Stimulated activated CD8-positive, alpha-beta memory T cell treated with anti-CD3 and anti-CD28 coated beads, Interleukin-15, amount 100 ng/mL, for 1 hour (primary cell): ENCODE data around the gene TIGD2.
"Not testable (repeated sequence)": the region's sequence is repeated elsewhere in the genome, so short reads cannot be mapped to it uniquely, and the experiment has no call there.

Experiments
- DNase-seq: peaks from one replicate; pipeline ENCODE4 v3.0.0-alpha.2; 2020; ENCODE audit warnings: low read depth

TIGD2 gene

GRCh38 chr4:89119836-89120235, 8.5 kb downstream of the TIGD2 start:
- DNase-seq: no peak

DNA sequence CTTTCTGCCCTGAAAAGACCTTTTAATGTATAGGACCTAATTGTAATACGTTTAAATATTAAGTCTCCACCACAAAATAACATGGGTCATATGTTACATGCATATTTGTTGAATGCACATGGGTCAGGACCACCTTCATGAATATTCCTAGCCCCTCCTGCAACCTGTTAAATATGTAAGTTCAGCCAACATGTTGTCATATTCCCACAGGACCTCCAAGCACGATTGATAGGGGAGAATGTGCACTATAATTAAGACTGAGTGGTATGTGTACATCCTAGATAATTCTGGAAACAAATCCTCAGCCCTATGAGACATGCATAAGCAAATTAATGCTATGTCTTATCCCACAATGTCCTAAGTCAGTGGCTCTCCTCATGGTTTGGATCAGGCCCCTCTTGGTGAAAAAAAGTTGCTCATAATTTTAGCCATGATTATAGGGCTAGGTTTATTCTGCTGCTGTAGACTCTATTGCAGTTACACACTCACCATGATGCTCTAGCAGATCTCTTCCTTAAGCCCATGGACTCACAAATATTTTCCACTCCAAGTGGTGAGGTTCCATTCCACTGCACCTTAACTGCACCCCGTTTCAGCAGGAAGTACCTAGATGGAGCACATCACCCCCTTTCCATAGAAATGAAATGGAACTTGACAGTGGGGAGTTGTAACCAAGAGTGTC, 10.2 kb downstream of the TIGD2 start:
- no peak for DNase-seq

GRCh38 chr4:89123451-89123851, 12.1 kb downstream of the TIGD2 start:
- no peak for DNase-seq

DNA sequence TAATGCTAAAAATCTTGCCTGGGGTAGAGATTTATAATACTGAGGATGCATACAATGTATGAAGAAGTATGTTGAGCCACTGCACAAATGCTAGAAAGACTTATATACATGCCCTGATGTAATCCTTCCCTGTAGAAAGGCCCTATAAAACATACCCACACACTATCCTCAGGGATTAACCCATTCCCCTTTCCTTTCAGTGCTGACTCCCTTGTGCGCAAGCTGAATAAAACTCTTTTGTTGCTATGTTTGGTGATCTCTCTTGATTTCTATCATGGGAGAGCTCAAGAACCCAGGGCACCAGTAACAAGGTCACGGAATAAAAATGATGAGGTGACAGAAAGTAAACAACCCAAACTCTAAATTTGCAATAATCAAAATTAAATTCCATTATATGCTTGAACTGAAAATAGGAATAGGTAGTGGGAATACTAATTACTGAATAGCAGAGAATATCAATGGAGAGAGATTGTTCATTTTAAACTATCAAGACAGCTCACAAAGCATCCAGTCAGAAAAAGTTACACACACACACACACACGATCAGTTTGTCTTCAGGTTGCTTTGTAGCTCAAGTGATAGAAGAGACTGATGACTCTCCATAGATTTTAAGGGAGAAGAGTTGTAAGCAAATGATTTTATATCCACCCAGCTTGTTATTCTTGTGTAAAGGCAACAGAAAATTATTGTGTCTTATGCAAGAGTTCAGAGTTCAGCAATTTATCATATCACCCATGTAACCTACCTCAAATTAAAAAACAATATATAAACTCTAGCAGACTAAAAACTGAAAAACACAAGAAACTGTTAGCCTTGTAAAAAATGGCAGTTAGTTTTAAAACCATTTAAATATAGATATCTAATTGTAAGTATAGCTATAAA, 14.8 kb downstream of the TIGD2 start:
- DNase-seq: no peak

GRCh38 chr4:89129080-89129640, 17.8 kb downstream of the TIGD2 start:
- no peak for DNase-seq

DNA sequence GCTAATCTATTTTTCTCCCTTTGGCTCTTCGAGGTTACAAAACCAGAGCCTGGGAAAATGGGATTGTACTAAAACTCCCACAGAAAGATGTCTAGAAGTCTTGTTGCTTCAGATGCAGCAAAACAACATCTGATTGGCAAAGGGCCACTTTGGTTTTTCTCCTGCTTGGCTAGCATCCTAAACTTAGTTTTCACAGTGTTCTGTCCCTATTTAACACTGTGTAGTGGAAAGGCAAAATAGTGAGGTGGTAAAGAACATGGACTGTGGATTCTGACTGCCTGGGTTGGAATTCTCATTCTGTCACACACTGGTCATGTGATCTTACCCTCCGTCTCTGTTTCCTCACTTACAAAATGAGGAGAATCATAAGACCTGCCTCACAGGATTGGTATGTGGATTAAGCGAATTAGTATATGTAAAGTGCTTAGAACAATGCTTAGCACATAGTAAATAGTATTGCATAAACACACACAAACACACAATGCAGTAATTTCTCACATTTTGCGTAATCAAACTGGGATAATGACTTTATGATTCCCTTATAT, 23.5 kb downstream of the TIGD2 start:
- no peak for DNase-seq

DNA sequence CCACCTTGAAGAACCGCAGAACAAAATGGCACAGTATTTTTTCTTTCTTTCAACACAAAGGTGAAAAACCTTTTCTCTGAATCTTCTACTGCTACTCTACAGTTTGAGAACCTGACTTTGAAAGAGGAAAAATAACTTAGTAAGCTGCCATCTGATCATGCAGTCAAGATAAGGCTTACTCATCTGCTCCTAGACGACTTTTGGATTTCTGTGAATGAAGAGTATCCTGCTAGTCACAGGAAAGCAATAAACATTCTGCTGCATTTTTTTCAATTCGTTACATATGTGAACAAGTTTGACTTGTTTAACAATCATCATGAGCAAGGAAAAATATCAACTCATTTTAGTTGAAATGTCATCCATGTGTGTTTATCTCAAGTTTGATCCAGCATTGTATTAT, 25.2 kb downstream of the TIGD2 start:
- DNase-seq: no peak

GRCh38 chr4:89137231-89137630, 25.9 kb downstream of the TIGD2 start:
- DNase-seq: no peak

DNA sequence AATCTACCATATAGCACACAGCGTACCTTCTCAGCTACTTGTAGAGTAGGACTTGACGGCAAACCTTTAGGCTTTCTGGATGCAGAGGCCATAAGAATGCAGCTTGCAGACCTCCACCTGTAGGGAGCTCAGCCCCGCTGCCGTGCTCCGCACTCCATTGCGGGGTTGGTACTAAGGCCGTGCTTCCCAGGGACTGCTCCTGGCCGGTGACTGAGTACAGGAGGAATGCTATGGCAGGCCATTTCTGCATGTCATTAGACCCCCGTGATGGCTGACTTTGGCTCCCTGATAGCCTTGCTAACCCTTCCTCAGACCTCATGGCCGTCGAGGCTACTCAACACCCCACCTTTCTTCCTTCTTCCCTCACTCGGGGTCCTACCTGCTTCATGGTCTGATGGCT, 26.4 kb downstream of the TIGD2 start:
- no peak for DNase-seq

DNA sequence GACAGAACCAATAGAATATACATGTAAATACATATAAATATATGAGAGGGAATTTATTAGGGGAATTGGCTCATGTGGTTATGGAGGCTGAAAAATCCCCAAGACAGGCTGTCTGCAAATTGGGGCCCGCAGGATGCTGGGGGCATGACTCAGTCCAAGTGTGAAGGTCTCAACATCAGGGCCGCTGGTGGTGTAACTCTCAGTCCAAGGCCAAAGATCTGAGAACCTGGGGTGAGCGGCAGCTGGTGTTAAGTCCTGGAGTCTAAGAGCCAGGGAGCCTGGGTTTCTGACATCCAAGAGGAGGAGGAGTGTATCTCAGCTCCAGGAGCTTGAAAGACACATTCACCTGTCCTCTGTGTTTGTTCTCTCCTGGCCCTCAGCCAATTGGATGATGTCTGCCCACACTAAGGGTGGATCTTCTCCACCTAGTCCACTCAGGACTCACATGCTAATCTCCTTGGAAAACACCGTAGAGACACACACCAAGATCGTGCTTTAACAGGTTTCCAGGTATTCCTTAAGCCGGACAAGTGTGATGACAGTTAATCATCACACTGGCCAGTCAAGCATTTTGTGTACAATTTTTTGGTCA, 28.9 kb downstream of the TIGD2 start:
- DNase-seq: no peak

- DNase-seq: no peak
These were observed 31.6 kb downstream of the TIGD2 start for GRCh38 chr4:89142691-89143669.

GRCh38 chr4:89144652-89145051, 33.3 kb downstream of the TIGD2 start:
- DNase-seq: not testable (repeated sequence)

GRCh38 chr4:89146196-89146595, 34.9 kb downstream of the TIGD2 start:
- no peak for DNase-seq

DNA sequence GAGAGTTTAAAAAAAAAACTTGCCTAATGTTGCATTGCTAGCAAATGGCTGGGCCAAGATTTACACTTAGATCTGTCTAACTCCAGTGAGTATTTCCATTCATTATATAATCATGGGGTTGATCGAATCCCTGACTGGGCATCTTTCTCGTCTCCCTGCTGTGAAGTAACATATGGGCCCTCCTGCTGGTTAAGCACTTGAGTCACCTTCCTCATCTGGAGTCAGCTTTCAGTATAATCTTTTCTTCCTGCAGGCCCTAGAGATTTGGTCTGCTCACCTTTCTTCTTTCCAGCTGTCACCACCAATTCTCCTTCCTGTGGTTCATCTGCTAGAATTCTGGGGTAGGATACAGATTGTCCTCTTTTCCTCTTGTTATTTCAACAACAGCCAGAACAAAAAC, 41.6 kb downstream of the TIGD2 start:
- DNase-seq: no peak

DNA sequence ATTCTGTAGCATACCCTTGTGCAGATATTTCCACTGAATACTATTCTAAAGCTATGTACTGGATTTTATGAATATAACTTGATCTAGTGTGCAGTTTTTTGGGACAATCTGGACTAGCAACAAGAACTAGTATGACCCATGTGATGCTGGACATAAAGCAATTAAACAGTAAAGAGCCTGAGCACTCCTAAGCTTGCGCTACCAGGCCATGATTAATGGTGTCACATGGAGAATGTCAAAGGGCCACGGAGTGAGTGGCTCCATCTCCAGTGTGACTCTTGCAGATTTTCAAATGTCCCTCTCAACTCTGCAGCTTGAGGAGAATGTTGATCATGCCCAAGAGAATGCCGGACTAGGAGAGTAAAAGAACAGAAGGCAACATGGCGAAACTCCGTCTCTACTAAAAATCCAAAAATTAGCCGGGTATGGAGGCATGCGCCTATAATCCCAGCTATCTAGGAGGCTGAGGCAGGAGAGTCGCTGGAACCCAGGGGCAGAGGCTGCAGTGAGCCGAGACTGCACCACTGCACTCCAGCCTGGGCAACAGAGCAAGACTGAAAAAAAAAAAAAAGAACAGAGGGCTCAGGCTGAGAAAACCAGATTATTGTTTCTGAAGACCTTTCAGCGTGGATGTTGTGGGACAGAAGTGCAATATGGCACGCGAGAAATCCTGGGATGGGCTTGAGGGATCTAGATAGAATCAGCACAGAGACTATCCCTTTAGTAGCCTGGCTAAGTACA, 45.0 kb downstream of the TIGD2 start:
- DNase-seq: no peak

GRCh38 chr4:89157488-89158024, 46.2 kb downstream of the TIGD2 start:
- DNase-seq: no peak

DNA sequence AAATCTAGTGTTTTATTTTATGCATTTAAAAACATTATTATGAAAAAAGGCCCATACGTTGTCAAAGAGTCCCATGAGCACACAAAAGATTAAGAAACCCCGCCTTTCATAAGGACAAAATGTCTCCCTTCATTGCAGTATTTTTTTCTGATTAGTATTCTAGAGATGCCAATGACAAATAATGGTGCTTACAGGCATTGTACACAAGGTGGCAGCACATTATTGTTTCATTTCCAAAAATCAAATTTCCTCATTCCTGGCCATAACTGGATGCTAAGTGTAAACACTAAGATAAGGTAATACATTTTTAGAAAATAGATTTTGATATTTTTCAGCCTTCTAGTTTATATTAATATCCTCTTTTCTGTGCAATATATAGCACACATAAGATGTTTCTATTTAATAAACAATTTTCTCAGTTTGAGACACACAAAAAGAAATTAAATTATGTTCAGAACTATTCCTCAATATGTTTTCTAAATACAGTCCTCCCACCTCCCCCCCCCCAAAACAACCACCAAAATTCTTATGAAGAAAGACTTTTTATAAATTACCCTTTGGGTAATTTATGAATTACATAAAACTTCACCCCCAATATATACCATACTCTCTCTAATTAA, 47.7 kb downstream of the TIGD2 start:
- no peak for DNase-seq

DNA sequence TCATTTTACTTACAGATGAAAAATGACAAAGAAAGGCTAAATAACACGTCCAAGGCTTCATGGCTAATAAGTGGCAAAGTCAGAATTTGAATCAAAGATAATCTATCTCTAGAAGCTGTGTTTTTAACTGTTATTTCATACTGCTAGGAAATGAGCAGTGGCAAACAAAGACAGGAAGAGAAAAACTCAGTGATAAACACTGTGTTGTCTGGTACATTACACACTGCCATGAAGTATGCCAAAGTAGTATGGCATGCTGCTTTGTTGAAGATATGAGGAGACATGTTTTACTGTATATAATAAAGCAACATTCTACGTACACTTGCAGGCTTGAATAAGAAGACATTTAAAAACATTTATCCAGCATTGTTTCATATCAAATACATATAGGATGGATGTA, 49.5 kb downstream of the TIGD2 start:
- no peak for DNase-seq

- DNase-seq: no peak
These were observed 50.5 kb downstream of the TIGD2 start for GRCh38 chr4:89161841-89162240.

- DNase-seq: no peak
These were observed 51.2 kb downstream of the TIGD2 start for GRCh38 chr4:89162496-89162895.
